ENCODE results near the gene IL17RD.

DNA sequence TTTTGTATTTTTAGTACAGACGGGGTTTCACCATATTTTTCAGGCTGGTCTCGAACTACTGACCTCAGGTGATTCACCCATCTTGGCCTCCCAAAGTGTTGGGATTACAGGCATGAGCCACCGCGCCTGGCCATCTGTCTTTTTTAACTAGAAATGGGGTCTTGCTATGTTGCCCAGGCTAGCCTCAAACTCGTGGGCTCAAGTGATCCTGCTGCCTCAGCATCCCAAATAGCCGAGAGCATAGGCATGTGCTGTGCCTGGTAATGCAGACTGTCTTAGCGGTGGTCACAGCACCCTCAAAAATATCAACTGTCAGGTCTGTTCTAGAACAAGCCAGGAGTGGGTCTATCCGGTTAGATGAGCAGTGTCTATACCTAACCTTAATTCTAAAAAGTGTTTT, 56.5 kb downstream of the IL17RD start:
- TF ChIP-seq, protein P1, sequence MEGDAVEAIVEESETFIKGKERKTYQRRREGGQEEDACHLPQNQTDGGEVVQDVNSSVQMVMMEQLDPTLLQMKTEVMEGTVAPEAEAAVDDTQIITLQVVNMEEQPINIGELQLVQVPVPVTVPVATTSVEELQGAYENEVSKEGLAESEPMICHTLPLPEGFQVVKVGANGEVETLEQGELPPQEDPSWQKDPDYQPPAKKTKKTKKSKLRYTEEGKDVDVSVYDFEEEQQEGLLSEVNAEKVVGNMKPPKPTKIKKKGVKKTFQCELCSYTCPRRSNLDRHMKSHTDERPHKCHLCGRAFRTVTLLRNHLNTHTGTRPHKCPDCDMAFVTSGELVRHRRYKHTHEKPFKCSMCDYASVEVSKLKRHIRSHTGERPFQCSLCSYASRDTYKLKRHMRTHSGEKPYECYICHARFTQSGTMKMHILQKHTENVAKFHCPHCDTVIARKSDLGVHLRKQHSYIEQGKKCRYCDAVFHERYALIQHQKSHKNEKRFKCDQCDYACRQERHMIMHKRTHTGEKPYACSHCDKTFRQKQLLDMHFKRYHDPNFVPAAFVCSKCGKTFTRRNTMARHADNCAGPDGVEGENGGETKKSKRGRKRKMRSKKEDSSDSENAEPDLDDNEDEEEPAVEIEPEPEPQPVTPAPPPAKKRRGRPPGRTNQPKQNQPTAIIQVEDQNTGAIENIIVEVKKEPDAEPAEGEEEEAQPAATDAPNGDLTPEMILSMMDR (IDR thresholded peaks at IDR 0.05): no peak
- no peak for TF ChIP-seq EZH2 (IDR thresholded peaks at IDR 0.05)
- no peak for TF ChIP-seq EZH2phosphoT487 (IDR thresholded peaks at IDR 0.05)
